HL-60 (cell line): ENCODE data around the gene NAAA.
"Not testable (repeated sequence)": the region's sequence is repeated elsewhere in the genome, so short reads cannot be mapped to it uniquely, and the experiment has no call there.

Experiments used
- GABPA ChIP-seq: IDR thresholded peaks from 2 replicates; pipeline ENCODE4 v1.6.1; 2012; ENCODE audit warnings: low read depth
- TF ChIP-seq, protein P1 (sequence below): IDR thresholded peaks from one replicate; pipeline ENCODE4 v1.5.1; 2011; ENCODE audit warnings: low read length, control low read depth, inconsistent platforms; ENCODE audit not compliant: insufficient read depth
- TF ChIP-seq, protein P2 (sequence below): IDR thresholded peaks from 2 replicates; pipeline ENCODE4 v1.6.1; 2012; ENCODE audit warnings: low read depth; ENCODE audit not compliant: insufficient replicate concordance

GRCh38 chr4:75954811-75955210 lies 14.0 kb upstream of the NAAA start:
- TF ChIP-seq, protein P1, sequence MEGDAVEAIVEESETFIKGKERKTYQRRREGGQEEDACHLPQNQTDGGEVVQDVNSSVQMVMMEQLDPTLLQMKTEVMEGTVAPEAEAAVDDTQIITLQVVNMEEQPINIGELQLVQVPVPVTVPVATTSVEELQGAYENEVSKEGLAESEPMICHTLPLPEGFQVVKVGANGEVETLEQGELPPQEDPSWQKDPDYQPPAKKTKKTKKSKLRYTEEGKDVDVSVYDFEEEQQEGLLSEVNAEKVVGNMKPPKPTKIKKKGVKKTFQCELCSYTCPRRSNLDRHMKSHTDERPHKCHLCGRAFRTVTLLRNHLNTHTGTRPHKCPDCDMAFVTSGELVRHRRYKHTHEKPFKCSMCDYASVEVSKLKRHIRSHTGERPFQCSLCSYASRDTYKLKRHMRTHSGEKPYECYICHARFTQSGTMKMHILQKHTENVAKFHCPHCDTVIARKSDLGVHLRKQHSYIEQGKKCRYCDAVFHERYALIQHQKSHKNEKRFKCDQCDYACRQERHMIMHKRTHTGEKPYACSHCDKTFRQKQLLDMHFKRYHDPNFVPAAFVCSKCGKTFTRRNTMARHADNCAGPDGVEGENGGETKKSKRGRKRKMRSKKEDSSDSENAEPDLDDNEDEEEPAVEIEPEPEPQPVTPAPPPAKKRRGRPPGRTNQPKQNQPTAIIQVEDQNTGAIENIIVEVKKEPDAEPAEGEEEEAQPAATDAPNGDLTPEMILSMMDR: not testable (repeated sequence)
- not testable (repeated sequence) for TF ChIP-seq GABPA
- TF ChIP-seq, protein P2, sequence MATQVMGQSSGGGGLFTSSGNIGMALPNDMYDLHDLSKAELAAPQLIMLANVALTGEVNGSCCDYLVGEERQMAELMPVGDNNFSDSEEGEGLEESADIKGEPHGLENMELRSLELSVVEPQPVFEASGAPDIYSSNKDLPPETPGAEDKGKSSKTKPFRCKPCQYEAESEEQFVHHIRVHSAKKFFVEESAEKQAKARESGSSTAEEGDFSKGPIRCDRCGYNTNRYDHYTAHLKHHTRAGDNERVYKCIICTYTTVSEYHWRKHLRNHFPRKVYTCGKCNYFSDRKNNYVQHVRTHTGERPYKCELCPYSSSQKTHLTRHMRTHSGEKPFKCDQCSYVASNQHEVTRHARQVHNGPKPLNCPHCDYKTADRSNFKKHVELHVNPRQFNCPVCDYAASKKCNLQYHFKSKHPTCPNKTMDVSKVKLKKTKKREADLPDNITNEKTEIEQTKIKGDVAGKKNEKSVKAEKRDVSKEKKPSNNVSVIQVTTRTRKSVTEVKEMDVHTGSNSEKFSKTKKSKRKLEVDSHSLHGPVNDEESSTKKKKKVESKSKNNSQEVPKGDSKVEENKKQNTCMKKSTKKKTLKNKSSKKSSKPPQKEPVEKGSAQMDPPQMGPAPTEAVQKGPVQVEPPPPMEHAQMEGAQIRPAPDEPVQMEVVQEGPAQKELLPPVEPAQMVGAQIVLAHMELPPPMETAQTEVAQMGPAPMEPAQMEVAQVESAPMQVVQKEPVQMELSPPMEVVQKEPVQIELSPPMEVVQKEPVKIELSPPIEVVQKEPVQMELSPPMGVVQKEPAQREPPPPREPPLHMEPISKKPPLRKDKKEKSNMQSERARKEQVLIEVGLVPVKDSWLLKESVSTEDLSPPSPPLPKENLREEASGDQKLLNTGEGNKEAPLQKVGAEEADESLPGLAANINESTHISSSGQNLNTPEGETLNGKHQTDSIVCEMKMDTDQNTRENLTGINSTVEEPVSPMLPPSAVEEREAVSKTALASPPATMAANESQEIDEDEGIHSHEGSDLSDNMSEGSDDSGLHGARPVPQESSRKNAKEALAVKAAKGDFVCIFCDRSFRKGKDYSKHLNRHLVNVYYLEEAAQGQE: not testable (repeated sequence)
